GM21526 (cell line): Measurements from ENCODE around the gene CDK5R2.

Experiments used
- ATAC-seq: cut with Tn5 transposase; IDR thresholded peaks from one replicate; pipeline ENCODE4 v1.9.1; 2021; ENCODE audit warnings: moderate library complexity; ENCODE audit not compliant: unreplicated experiment, low FRiP score

The CDK5R2 gene

DNA sequence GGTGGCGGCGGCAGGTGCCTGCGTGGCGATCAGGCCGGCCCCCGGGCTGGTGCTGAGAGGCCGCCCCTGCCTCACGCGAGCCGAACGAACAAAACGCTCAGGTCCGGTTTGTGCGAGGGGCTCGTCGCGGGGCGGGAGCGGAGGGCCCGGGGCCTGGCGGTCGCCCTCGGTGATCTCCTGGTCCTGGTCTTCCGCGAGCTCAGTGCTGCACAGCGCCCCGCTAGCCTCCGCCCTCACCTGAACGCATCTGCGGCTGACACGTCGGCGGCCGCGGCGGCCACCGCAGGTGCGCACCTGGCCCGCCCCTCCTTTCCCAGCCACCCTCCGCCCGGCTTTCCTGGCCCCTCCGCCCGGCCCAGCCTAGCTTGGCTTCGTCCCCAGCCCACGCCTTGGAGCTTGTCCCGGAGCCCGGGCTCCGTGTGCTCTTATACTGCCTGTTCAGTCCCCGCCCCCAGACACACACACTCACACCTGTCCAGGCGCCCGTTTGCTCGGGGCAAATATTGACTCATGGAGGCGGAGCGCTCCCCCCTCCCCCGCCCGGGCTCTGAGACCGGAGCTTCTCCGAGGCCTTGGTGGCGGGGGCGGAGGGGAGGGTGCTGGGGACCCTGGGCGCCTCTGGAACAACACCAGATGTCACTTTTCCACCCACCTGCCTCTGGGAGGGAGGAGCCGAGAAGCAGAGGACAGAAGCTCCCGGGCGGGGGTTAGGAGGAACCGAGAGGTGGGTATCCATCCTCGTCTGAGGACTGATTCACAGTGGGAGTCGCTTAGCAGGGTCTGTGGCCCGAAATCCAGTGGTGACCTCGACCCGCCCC, 42.3 kb downstream of the CDK5R2 start:
- ATAC-seq = no peak

- ATAC-seq = no peak
Measured at GRCh38 chr2:219002395-219003266, 43.2 kb downstream of the CDK5R2 start.

DNA sequence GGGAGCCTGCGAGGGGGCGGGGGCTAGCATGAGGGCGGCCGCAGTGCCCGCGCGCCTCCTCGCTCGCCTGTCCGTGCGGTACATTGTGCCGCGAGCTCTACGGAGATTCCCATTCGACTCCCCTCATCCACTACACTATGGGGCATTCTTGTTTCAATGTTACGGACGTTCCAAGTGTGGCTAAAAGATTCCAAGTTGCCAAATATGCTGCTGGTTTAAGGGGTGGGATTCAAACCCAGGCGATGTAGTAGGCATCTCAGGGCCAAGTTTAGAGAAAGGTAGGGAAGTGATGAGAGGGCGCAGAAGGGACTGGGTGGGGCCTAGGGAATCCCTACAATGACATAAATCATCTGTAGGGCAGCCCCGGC, 43.8 kb downstream of the CDK5R2 start:
- ATAC-seq = no peak

DNA sequence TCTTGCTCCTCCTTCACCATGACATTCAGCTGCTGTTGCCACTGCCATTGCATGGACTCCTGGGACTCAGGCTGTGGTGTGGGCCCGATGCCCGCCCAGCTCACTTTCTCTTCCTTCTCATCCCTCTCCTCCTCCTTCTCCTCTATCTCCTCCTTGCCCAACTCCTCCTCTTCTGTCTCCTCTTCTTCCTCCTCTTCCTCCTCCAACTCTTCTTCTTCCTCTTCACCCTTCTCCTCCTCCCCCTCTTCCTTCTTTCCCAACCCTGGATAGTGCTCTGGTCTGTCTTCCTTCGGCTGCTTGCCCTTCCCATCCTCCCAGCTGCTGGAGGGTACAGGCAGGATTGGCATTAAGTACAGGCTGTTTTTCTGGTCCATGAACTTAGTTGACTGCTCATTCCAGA, 44.5 kb downstream of the CDK5R2 start:
- ATAC-seq = no peak

- ATAC-seq = no peak
Measured at GRCh38 chr2:219009294-219009693, 49.8 kb downstream of the CDK5R2 start.

GRCh38 chr2:219010162-219010756, 50.8 kb downstream of the CDK5R2 start:
- no peak for ATAC-seq

DNA sequence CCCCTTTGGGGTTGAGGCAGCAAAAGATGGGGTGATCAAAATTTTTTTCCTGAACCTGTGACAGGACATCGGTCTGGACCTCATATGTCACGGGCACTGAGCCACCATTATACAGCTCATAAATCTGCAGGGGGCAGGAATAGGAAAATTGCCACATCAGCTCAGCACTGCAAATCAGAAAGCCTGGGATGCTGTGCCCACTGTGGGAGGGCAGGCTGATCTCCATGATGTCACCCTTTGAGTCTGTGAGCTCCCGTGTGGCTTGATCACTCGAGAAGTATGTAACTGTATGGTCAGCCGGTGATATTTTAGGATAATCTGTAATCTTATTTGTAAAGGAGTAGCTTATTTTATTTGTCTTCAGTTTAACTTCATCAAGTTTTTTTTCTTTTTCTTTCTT, 51.4 kb downstream of the CDK5R2 start:
- ATAC-seq = no peak
